AG04449 (cell line): Measurements from ENCODE around the gene EFHB.
"Not testable (repeated sequence)": the region's sequence is repeated elsewhere in the genome, so short reads cannot be mapped to it uniquely, and the experiment has no call there.

Experiments used
- CTCF ChIA-PET: fragments of 350-600 bp; formaldehyde crosslinking; extraction: SDS; loops from one replicate; lab custom pipeline; 2021; ENCODE audit warnings: antibody characterized with exemption; lab: Yijun Ruan, JAX
- POLR2A ChIA-PET: fragments of 400-600, 350-600 bp; formaldehyde crosslinking; extraction: SDS; loops from one replicate; lab custom pipeline; 2020; ENCODE audit warnings: antibody characterized with exemption, inconsistent platforms; lab: Yijun Ruan, JAX
- DNase-seq: peaks from one replicate; pipeline ENCODE4 v3.0.0-alpha.2; 2010; ENCODE audit warnings: low read depth, low spot score
- H3K4me3 ChIP-seq: 2 replicates; pipeline ENCODE4 v1.5.1; 2011; ENCODE audit warnings: low read depth, mild to moderate bottlenecking, control low read depth, low read length
- CTCF ChIP-seq: IDR thresholded peaks from one replicate; pipeline ENCODE4 v1.5.1; 2011; ENCODE audit warnings: mild to moderate bottlenecking, moderate library complexity, low read length, control low read depth, inconsistent platforms; ENCODE audit not compliant: insufficient read depth; ENCODE audit errors: missing control alignments

EFHB gene

DNA sequence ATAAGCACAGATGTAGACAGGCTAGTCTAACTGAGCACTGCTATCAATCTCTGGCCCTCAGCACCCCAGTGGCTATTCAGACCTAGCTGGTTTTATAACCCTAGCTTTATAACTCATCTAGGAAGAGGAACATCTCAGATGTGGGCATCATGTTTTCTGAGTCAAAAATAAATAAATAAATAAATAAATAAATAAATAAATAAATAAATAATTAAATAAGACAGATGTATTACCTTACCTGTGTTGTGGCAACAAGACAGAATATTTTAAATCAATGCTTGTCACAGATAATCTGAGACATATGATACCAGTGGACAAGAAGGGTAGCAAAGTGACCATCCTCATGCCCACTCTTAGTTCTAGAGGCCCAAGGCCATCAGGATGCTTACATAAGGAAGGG lies 52.2 kb downstream of the EFHB start:
- POLR2A ChIA-PET = no interaction called here
- CTCF ChIA-PET = no interaction called here
- H3K4me3 ChIP-seq = no peak overlapping the region
- no peak for TF ChIP-seq CTCF
- DNase-seq = no peak

GRCh38 chr3:19881036-19881435 lies 53.0 kb downstream of the EFHB start:
- no peak for TF ChIP-seq CTCF
- no peak for DNase-seq
- POLR2A ChIA-PET = no interaction called here
- CTCF ChIA-PET = interaction anchor here (0.9 kb wide), 1 partner anchor 14 kb away, joined by 4 read pairs; no protein-coding TSS in a partner anchor
- no peak overlapping the region for H3K4me3 ChIP-seq

GRCh38 chr3:19877656-19878055 lies 56.4 kb downstream of the EFHB start:
- CTCF ChIA-PET = interaction anchor here (0.7 to 3.9 kb wide), 3 partner anchors 9 to 1055 kb away, joined by 3 to 19 read pairs (median 8); no protein-coding TSS in a partner anchor

GRCh38 chr3:19866751-19867347 lies 67.2 kb downstream of the EFHB start:
- peak; percentile 17 for DNase-seq
- TF ChIP-seq CTCF = peak; percentile 63
- CTCF ChIA-PET = interaction anchor here (0.6 to 4.0 kb wide), 7 partner anchors 9 to 1307 kb away, joined by 3 to 37 read pairs (median 10); no protein-coding TSS in a partner anchor
- POLR2A ChIA-PET = no interaction called here
- no peak overlapping the region for H3K4me3 ChIP-seq

More at GRCh38 chr3:19877656-19878055, 56.4 kb downstream of the EFHB start:
- no peak overlapping the region for H3K4me3 ChIP-seq
- no peak for DNase-seq
- POLR2A ChIA-PET = no interaction called here
- no peak for TF ChIP-seq CTCF

- CTCF ChIA-PET = not testable (repeated sequence)
Observed at GRCh38 chr3:19855318-19855717, 78.7 kb downstream of the EFHB start.

DNA sequence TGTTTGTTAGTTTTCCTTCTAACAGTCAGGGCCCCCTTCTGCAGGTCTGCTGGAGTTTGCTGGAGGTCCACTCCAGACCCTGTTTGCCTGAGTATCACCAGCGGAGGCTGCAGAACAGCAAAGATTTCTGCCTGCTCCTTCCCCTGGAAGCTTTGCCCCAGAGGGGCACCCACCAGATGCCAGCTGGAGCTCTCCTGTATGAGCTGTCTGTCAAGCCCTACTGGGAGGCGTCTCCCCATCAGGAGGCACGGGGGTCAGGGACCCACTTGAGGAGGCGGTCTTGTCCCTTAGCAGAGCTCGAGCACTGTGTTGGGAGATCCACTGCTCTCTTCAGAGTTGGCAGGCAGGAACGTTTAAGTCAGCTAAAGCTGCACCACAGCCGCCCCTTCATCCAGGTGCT lies 87.4 kb downstream of the EFHB start:
- DNase-seq, CTCF ChIA-PET, H3K4me3 ChIP-seq, POLR2A ChIA-PET: not testable (repeated sequence)

More at GRCh38 chr3:19855318-19855717, 78.7 kb downstream of the EFHB start:
- H3K4me3 ChIP-seq, POLR2A ChIA-PET, DNase-seq: not testable (repeated sequence)
